ENCODE measurements around the gene LDLRAD4.

Gene LDLRAD4

DNA sequence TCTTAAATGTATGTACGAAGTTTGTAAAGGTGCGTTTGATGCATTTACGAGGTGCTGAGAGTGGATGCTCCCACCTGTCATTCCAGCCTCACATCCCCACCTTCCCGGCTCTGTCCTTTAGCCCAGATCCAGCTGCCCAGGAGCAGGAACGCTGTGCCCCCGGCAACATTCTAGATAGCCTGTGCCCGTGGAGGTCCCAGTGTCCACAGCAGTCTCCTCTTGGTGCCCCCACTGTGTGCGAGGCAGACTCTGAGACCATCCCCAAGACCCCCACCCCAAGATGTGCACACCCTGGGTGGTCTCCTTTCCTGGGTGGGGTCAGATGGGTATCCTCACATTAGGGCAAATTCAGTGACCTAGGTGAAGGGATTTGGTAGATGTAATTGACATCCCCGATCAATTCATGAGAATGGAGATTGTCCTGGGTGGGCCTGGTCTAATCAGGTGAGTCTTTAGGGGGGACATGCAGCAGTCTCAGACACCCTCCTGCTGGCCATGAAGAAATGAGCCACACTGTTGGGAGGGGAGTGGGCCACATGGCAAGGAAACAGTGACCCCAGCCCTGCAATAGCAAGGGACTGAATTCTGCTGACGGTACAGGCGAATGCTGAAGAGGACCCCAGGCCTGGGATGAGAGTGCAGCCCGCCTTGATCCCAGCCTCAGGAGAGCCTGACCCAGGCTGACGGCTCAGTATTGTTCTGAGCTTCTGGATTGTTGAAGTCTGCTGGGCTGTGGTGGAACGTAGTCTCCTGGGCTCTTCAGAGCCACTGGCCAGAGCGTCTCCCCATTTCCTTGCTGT, 304.5 kb downstream of the LDLRAD4 start:
- no peak for DNase-seq (ENCODE audit: low read depth in 4 of 4, low spot score in 1 of 4)

DNA sequence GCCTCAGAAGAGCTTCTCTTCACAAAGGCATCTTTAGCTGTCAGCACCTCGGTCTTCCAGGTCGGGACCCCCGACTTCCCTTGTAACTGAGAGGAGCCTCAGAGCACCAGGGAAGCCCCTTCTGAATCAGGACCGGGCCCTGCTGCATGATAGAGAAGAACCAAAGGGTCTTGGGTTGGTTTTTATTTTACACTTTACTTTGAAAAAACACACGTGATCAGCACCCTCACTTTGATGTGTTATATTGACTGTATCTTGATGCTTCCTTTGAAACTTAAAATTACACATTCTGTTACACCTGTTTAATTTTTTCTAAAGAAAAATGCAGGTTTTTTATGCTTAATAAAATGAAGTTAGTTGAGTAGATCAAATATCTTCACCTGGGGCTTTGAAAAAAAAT, 305.5 kb downstream of the LDLRAD4 start:
- DNase-seq (ENCODE audit: low read depth in 4 of 4, low spot score in 1 of 4) = no peak

DNA sequence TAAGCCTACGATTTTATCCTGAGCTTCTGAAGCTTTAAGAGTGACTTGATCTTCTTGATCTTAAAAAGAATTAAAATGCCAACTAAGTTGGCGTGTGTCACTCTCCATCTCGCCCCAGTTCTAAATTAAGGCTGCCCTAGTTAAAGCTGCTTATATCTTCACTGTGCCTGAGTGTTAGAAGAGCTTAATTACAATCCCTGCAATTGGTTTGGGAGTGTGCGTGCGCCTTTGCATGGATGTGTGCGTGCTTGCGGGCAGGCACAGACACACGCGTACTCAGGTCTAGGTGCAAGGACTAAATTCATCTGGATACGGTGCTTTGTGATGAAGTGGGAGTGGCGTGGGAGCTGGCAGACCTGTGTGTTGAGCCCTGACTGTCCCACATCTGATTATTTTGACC, 306.3 kb downstream of the LDLRAD4 start:
- no peak for DNase-seq (ENCODE audit: low read depth in 4 of 4, low spot score in 1 of 4)

DNA sequence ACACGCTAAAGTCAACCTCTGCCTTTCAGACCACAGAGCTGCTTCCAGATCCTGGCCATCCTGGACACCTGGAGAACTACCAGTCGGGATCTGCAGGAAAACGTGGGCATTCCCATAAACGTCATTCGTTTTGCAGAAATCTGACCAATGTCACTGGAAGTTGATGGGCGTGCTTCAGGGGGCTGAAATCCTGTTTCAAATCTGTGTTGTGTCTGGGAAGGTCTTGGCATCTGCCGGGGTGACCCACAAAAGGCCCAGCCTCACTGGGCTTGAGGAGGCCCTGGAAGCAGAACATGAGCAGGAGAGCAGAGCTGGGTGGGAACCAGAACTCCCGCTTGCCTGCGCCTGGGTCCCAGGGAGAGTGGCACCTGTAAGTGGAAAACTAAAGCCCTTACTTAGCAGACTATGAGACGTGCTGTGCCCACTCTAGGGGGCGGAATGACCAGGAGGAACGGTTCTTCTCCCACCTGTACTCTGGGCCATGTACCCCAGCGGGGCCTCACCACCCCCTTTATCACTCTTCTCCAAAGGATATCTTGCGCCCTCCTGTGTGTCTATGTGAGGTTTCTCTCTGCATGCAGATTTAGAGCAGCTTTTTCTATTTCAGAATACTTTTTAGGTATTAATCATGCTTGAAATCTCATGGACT, 306.9 kb downstream of the LDLRAD4 start:
- DNase-seq (ENCODE audit: low read depth in 4 of 4, low spot score in 1 of 4) = no peak

DNA sequence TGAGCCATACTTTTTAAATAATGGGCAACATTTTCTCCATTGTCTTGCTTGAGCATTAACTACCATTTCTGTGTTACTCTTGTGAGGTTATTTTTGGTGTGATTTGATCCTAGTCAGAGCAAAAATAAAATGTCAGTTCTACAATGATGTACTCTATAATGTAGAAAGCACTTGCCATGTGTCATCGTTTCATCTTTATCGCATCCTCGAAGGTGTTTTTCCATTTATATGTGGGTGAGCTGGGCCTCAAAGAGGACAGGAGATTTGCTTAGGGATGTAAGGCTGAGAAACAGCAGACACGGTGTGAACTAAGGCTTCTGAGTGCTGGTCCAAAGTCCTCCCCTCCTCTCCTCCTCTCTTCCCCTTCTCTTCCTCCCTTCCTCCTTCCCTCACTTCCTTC, 308.0 kb downstream of the LDLRAD4 start:
- DNase-seq (ENCODE audit: low read depth in 4 of 4, low spot score in 1 of 4) = no peak

DNA sequence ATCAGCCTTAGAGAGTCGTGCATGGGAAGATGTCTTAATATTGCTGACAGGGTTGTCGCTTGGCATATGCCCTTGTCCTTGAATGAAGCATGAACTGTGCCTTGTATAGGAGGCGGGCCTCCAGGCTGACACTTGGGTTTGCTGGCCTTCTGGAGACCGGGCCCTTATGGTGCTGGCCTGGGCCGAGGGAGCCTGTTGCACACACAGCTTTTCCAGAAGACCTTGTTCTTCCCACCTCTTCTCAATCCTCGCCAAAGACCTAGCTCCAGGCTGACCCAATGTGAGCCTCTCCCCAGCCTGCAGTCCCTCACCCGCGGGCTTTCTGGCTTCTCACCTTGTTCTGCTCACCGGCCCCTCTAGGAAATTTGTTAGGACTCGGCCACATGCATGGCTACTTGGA, 308.7 kb downstream of the LDLRAD4 start:
- DNase-seq (ENCODE audit: low read depth in 4 of 4, low spot score in 1 of 4) = no peak

DNA sequence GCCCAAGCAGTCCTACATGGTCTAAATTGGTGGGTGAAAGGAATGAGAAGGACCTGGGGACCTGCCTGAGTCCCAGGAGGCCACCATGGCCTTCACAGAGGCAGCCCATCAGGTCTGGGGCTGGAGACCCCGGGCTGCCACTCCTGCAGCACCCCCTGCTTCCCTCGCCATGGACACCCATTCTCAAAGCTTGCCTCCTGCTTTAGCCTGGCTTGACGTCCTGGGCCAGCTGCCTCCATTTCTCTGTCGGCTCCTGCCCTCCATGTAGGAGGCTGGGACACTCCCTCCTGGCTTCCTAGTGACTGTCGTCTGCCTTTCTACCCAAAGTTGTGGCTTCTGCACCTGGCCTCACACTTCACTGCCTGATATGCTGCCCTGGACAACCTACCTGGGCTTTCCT, 309.2 kb downstream of the LDLRAD4 start:
- DNase-seq (ENCODE audit: low read depth in 4 of 4, low spot score in 1 of 4) = no peak

DNA sequence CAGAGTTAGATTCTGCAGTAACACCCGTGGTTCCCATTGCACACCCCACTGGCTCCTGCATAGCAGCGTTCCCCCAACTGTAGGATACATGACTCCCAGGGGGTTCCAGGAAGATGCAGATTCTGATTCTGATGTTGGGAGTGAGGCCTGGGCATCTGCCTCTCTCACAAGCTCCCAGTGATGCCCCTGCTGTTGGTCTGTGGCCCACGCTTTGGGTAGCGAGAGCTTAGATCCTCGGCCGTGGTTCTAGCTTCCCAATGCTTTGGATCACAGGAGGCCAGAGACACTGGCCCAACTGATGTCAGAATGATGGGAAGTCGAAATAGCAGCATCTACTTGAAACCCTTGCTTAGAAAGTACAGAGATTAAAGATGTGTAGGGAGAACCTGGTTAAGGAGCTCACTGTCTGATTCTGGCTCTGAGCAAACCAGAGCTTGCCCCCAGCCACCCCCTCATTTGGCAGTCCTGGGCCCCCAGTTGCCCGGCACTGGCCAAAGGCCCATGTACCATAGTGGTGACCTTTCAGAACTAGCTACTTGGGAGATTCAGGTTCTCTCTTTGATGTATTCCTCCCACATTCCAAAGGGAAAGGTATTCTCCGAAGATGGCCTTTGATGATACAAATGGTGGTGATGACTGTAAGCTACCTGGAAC, 310.3 kb downstream of the LDLRAD4 start:
- no peak for DNase-seq (ENCODE audit: low read depth in 4 of 4, low spot score in 1 of 4)

DNA sequence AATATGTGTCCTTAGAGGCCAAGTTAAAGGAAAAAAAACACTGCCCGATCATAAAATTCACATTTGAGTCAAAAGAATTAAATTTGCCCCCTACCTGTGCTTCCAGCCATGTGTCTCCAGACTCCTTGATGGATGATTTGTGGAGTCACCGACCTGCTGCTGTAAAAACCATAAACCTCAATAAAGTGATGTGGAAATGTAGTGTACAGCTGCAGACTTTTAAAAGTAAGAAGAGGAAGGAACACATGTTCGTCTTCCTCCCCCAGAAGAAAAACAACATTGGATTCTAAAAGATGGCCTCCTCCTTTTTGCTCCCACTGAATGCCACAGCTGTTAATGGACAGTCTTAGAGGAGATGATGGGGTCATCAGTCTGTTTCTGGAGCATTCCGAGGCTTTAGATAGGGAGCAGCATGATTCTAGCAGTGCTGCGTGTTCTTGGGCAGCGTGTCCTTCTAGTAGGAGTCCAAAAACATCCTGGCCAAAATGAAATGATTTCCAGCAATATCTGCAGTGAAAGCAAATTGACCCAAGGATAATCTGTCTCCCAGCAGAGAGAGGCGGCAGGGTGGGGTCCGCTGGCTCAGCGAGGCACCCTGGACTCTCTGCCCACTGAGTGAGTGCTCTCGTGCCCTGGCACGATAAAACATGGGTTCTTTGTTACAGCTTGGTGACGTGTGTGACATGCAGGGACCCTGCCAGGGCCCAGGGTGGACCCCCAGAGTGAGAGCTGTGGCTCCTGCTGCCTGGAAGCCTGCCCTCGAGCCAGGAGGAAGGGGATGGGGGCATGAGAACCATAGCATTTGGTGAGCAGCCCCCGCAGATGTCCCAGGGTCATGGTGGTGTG, 311.7 kb downstream of the LDLRAD4 start:
- DNase-seq (ENCODE audit: low read depth in 4 of 4, low spot score in 1 of 4) = no peak

DNA sequence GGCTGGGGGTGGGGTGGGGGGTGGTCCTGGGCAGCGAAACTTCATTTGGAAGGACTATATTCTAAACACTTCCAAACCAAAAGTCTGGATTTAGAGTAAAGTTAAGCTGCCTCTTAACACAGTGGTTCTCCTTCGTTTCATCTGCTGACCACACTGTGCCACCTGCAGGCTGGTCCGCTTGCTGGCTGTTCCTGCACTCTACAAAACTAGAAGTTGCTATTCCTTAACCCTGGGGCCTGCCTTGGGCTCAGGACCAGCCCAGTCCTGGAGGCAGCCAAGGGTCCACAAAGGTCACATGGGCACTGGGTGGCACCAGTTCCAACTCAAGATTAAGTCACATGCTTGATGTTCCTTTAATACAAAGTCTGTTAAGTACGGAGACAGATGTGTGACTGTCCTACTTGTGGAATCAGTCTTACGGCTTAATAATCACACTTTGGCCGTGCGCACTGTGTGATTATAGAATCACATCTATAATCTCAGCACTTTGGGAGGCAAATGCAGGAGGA, 312.4 kb downstream of the LDLRAD4 start:
- DNase-seq (ENCODE audit: low read depth in 4 of 4, low spot score in 1 of 4) = no peak

DNA sequence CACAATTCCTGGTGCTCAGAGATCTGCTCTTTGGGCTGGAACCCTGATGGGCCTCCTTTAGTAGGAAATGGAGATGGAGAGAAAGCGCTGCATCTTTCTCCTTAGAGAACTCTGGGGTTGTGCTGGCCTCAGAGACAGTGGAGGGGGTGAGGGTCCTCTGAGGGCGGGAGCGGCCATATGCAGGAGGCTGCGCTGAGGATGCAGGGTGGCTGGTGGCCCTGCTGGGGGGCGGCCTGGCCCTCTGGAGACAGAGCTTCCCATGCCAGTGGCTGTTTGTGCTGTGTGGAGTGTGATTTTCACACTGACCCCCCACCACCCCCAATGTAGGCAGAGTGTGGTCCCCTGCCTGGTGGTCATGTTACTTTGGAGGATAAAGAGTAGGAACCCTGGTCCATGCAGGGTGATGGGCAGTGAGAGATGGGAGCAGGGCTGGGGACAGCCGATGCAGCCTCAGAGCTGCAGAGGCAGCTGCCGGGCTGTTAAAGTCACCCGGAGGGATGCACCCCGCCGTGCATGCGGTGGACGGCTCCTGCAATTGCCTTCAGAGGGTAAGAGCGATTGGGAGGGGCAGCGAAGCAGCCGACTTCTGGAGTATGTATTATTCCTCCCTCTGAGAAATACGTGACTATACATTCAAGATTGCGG, 313.2 kb downstream of the LDLRAD4 start:
- no peak for DNase-seq (ENCODE audit: low read depth in 4 of 4, low spot score in 1 of 4)

DNA sequence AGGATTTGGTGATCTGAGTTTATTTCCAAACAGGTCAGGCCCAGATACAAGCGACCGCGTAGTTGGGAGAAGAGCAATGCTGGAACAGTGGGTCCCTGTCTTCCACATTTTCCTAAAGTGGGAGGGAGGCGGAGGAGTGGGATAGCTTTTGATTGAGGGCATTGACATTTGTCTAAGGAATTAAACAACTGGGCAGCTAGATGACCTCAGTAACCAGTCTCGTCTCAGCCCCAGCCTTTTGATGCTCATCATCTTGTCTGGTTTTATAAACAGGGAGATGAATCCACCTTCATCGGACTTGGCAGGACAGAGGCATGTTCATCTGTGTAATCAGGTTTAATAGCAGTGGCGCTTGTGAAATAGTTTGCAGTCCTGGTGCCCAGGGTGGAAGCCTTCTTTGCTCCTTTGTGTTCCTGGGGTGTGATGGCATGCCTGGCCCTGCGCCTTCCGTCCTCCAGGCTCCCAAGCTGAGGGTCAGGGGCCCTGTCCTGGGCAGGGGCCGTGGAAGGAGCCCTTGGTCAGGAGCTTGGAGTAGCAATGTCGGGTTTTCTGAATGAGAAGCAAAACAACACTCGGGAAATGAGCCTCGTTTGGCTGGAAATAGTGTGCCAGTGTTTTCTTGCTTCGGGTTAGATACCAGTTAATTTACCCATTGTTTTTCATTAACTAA, 314.0 kb downstream of the LDLRAD4 start:
- DNase-seq (ENCODE audit: low read depth in 4 of 4, low spot score in 1 of 4) = no peak

DNA sequence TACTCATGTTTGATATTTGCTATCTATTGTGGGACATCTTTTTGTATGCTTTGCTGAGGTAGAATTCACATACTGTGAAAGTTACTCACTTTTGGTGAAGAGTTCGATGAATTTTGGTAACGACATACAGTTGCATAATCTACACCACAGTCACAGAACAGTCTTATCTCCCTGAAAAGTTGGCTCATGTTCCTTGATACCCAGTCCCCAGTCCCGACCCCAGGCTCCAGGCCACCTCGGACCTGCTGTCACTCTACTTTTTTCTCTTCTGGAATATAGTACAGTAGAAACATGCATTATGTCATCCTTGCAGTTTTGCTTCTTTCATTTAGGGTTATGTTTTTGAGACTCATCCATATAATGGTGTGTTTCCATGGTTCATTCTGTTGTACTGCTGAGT, 316.1 kb downstream of the LDLRAD4 start:
- no peak for DNase-seq (ENCODE audit: low read depth in 4 of 4, low spot score in 1 of 4)

DNA sequence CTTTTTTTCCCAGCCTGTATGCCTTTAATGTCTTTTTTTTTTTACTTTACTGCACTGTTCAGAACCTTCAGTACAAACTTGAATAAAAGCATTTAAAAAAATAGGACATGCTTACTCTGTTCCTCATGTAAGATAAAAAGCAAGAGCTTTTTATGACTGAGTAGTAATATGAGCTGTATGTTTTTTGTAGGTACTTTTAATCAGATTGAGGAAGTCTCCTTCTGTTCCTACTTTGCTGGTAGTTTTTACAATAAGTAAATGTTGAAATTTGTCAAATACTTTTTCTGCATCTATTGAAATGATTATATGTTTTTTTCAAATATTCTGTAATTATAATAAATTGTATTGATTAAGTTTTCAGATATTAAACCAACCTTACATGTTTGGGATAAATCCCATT, 318.0 kb downstream of the LDLRAD4 start:
- DNase-seq (ENCODE audit: low read depth in 4 of 4, low spot score in 1 of 4) = no peak

DNA sequence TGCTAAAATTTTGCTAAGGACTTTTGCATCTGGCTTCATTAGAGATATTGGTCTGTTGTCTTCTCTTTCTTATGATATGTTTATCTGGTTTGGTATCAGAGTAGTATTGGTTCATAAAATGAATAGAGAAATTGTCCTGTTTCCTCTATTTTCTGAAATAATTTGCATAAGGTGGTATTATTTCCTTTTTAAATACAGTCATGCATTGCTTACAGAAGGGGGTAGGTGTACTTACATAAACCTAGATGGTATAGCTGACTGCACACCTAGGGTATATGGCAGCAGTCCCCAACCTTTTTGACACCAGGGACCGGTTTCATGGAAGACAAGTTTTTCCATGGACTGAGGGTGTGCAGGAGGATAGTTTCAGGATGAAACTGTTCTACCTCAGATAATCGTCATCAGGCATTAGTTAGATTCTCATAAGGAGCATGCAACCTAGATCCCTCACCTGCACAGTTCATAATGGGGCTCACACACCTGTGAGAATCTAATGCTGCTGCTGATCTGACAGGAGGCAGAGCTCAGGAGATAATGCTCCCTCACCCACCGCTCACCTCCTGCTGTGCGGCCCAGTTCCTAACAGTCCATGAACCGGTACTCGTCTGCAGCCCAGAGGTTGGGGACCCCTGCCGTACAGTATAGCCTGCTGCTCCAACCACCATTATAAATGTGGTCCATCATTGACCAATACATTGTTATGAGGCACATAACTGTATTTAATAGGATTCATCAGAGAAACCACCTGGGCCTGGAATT, 318.6 kb downstream of the LDLRAD4 start:
- no peak for DNase-seq (ENCODE audit: low read depth in 4 of 4, low spot score in 1 of 4)

DNA sequence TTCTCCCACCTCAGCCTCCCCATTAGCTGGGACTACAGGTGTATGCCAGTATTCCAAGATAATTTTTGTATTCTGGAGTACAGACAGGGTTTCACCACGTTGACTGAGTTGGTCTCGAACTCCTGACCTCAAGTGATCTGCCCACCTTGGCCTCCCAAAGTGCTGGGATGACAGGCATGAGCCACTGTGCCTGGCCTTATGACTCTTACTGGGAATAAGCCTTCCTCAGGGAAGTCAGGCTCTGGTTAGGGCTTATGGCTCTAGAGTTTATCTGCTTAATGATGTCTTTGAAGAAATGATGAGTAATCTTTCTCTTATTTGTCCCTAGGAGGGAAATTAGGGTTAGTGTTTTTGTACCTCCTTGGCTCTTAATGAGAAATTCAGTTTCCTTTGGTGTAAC, 320.1 kb downstream of the LDLRAD4 start:
- no peak for DNase-seq (ENCODE audit: low read depth in 4 of 4, low spot score in 1 of 4)

DNA sequence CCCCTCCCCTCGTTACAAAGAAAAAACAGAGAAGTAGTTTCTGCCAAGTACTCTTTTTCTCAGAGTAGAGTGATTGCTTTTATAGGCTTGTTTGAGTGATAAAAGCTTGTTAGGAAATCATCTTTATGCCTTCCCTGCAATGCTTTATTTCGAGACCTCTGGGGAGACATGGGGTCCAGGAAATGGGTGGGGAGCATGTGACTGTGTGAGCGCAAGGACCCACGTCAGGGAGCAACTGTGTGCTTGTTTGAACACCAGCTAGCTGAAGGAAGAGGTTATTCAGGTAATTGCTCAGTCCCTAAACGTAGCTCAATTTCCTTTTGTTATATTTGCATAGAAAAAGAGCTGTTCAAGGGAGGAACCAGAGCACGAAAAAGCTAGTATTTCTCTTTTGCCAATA, 320.5 kb downstream of the LDLRAD4 start:
- no peak for DNase-seq (ENCODE audit: low read depth in 4 of 4, low spot score in 1 of 4)

DNA sequence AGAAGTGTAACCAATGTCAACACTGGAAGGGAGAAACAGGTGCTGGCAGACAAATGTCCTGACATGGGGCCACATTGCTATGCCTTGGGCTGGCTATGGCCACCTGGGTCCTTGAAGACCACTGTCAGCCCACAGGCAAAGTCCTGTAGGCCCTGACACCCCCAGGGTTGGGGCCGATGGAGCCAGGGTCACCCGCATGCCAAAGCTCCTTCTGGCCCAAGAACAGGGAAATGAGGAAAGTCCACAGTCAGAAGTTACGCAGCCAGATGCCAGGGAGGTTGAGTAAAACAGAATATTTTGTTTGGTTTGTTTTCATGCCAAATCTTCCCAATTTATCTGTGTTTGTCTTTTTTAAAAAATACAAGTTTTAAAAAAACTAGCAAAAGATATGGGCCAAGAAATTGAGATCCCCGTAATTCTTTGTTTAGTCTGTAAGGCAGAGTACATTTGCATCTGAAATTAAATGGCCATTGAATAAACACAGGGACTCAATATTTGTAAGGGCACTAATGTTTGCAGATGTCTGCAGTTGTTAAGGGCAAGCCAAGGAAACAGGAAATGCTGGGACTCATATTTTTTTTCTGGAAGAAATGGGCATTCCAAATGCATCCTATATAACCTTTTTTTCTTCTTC, 321.4 kb downstream of the LDLRAD4 start:
- DNase-seq (ENCODE audit: low read depth in 4 of 4, low spot score in 1 of 4) = no peak

Measured in stimulated activated CD4-positive, alpha-beta T cell treated with anti-CD3 and anti-CD28 coated beads, Interleukin-1b, Interleukin-23, amount 100 ng/mL, for 24 hours (primary cell).